Measurements from ENCODE around the gene MAD1L1. TPM values are rescaled to one million over a fixed set of nuclear protein-coding genes. Genes with fewer than 3 reads are reported as not detected.

MAD1L1 gene
- total RNA-seq, 4 donors from 2014 or later = 21.0 to 49.7 (median 29.8) TPM

GRCh38 chr7:2170576-2171521, 61.9 kb downstream of the MAD1L1 start:
- TF ChIP-seq CTCF (IDR thresholded peaks at IDR 0.05; ENCODE audit: low read depth) = no peak

GRCh38 chr7:2169923-2170575, 62.7 kb downstream of the MAD1L1 start:
- TF ChIP-seq CTCF (IDR thresholded peaks at IDR 0.05; ENCODE audit: low read depth) = no peak

- no peak for TF ChIP-seq CTCF (IDR thresholded peaks at IDR 0.05; ENCODE audit: low read depth)
These were observed 64.0 kb downstream of the MAD1L1 start for GRCh38 chr7:2168615-2169311.

- TF ChIP-seq CTCF (IDR thresholded peaks at IDR 0.05; ENCODE audit: low read depth) = no peak
These were observed 66.0 kb downstream of the MAD1L1 start for GRCh38 chr7:2166625-2167280.

- TF ChIP-seq CTCF (IDR thresholded peaks at IDR 0.05; ENCODE audit: low read depth) = no peak
These were observed 66.8 kb downstream of the MAD1L1 start for GRCh38 chr7:2165610-2166594.

GRCh38 chr7:2165239-2165609, 67.5 kb downstream of the MAD1L1 start:
- no peak for TF ChIP-seq CTCF (IDR thresholded peaks at IDR 0.05; ENCODE audit: low read depth)
